MM.1S (cell line): ENCODE results near the gene COL18A1.

ENCODE experiments used
- EZH2 ChIP-seq: fragments of 300-600 bp; sonication (generic); optimal IDR thresholded peaks from 2 replicates; pipeline ENCODE3; 2017; ENCODE audit warnings: low read depth, mild to moderate bottlenecking, antibody characterized with exemption, low read length, mixed read lengths
- EZH2phosphoT487 ChIP-seq: fragments of 300-600 bp; sonication (generic); IDR thresholded peaks from 2 replicates; pipeline ENCODE4 v1.6.1; 2018; ENCODE audit warnings: antibody characterized with exemption, low read length
- TF ChIP-seq, protein P1 (sequence below): fragments of 300-600 bp; sonication (generic); IDR thresholded peaks from 2 replicates; pipeline ENCODE4 v1.5.1; 2016; ENCODE audit warnings: antibody characterized with exemption, low read length, mixed read lengths

DNA sequence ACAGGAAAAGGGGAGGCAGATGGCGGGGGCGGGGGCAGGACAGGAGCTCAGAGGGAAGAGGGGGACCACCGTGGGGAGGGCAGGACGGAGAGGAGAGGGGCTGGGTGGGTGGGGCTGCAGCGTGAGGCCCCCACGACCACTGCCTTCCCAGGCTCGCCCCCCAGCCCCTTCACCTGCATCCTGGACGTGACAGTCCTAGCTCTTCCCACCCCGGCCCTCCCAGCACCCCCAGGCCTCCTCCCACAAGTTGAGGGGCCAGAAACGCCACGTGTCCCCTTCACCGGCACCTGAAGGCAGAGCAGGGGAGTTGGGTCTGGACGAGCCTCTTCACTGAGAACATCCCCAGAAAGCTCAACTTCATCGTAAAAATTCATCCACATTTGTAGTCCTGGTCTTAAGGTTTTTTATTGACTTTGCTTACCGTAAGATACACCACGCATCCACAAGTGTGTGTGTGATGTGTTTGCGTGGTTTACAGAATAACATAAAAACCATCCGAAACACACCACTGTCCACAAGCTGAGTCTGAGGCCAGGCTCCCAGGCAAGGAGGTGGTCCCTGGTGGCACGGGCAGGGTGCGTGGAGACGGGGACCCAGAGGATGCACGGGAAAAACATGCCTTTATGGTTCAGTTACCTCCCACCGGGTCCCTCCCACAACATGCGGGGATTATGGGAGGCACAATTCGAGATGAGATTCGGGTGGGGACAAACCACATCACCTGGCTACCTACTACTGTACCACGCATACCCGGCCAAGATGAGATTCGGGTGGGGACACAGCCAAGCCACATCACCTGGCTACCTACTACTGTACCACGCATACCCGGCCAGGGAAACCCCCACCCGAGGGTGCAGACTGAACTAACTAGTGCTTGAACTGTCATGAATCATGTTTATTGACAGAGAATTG is 13.9 kb upstream of the COL18A1 start:
- TF ChIP-seq EZH2 (peak; percentile 91), EZH2phosphoT487 (no peak)
- TF ChIP-seq, protein P1, sequence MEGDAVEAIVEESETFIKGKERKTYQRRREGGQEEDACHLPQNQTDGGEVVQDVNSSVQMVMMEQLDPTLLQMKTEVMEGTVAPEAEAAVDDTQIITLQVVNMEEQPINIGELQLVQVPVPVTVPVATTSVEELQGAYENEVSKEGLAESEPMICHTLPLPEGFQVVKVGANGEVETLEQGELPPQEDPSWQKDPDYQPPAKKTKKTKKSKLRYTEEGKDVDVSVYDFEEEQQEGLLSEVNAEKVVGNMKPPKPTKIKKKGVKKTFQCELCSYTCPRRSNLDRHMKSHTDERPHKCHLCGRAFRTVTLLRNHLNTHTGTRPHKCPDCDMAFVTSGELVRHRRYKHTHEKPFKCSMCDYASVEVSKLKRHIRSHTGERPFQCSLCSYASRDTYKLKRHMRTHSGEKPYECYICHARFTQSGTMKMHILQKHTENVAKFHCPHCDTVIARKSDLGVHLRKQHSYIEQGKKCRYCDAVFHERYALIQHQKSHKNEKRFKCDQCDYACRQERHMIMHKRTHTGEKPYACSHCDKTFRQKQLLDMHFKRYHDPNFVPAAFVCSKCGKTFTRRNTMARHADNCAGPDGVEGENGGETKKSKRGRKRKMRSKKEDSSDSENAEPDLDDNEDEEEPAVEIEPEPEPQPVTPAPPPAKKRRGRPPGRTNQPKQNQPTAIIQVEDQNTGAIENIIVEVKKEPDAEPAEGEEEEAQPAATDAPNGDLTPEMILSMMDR = no peak
